HG03469 (cell line): ENCODE data around the gene ST14.

Source experiments
- ATAC-seq: cut with Tn5 transposase; IDR thresholded peaks from one replicate; pipeline ENCODE4 v1.9.1; 2021; ENCODE audit warnings: mild to moderate bottlenecking, moderate library complexity, moderate number of reproducible peaks; ENCODE audit not compliant: unreplicated experiment

The ST14 gene

DNA sequence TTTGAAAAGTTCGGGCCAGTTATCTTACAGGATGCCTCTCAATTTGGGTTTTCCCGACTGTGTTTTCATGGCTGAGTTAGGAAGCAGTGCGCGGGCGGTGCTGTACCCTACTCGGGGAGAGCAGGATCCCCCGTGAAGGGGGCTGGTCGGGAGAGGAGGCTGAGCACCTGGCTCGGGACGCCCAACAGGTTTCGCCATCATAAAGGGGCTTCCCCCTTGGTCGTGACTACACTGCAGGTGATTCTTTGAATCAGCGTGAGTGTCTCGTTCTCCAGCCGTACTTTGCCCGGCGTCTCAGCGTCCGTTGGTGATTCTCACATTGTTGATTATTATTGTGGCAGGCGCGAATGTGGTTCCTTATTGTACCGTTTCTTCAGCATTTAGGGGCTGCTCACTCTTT is 46.6 kb downstream of the ST14 start:
- ATAC-seq: no peak

DNA sequence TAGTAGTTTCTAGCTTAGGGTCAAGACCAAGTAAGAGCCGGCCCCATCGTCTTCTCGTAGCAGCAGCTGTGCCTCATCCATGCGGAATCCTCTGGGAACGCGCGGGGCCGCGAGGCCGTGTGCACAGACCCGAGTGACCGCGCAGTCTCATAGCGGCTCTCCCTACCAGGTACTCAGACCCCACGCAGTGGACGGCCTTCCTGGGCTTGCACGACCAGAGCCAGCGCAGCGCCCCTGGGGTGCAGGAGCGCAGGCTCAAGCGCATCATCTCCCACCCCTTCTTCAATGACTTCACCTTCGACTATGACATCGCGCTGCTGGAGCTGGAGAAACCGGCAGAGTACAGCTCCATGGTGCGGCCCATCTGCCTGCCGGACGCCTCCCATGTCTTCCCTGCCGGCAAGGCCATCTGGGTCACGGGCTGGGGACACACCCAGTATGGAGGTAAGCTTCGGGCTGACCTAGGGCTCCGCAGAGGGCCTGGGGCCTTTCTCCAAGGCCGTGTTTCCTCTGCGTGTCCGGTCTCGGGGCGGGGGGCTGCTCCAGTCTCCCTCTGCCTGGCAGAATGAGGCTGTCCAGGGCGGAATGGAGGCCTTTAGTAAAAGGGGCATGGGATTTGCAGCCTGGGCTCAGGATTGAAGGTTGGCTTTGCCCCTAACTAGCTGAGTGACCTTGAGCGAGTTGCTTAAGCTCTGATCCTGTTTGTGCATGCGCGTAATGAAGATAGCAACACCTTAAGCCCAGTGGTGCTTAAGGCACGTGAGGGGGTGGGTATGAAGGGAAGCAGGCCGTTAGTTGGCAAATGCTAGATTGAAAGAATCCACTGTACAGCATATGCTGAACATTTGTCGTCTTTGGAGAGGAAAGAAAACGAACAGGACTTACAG is 48.9 kb downstream of the ST14 start:
- ATAC-seq: no peak

GRCh38 chr11:130209128-130209932 is 49.7 kb downstream of the ST14 start:
- ATAC-seq: no peak

- ATAC-seq: no peak
Observed at GRCh38 chr11:130209954-130210854, 50.6 kb downstream of the ST14 start.

DNA sequence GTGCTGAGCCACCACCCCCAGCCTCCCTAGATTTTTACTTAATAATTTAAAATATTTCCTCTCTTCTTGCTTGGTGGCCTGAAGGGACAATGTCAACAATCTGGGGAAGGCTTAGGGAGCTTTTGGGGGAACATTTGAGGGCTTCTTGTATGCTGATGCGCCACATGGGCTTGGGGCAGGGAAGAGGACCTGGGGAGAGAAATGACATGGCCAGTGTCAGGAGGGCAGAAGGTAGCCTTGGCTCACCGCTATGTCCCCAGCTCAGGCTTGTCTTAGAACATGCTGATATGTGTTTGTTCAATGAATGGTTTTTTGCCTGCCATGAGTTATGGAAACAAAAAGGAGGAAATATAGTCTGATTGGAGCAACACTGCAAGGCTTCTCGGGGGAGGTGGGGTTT is 51.6 kb downstream of the ST14 start:
- no peak for ATAC-seq

DNA sequence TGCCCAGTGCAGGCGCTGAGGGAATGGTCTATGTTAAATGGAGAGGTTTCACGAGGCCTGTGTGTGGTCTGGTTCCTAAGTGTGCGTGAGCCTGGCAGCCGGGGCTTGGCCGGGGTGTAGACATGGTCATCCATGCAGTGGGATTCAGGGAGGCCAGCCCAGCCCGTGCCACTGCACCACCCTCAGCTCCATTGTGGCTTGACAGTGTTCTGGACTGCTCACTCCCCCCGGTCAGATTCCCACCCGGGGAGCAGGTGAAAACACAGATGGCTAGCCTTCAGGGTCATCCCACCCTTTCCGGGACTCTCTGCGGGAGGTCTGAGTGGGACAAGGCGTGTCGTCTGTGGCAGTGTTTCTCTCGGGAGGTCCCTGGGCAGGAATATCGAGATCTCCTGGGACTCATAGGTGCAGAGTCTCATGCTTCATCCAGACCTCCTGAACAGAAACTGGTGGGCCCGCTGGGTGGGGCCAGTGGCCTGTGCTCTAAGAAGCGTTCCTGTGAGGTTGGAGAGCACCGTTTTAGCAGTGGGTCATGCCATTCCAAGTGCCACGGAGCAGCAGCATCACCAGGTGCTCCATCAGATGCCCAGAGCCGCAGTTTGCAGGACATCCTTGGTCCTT is 52.3 kb downstream of the ST14 start:
- no peak for ATAC-seq

- no peak for ATAC-seq
Observed at GRCh38 chr11:130212431-130212961, 52.9 kb downstream of the ST14 start.

DNA sequence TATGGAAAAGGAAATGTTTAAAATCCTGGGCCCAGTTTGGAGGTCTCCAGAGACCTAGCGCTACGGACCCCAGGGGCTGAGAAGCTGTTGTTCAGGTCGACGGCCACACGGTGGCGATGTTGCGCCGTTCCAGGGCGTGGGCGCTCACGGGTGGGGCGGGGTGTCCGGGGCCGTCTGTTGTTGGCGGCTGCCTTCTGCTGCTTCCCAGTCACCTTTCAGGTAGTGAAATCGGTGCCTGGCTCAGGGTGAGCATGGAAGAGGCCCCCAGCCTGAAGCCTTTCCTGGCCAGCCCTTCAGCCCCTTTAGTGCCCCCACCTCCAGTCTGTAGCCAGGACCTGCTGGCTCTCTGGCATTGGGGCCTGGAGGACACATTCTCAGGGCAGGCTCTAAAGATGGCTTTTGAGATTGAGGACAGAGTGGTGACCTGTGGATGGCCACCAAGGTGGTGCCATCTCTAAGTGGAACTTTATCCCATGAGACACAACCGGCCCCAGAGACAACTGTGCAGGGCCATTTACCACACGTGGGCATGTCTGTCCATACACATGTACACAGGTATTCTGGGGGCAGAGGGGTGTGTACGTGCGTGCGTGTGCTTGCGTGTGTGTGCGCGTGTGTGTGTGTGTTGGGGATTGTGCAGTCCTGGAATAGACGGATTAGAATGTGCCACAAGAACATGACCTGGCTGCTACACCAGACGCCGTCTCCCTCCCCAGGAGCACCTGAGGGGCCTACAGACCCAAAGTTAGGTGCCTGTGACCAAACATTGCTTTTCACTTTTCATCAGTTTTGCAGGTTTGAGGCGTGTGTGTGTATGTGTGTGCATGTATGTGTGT is 53.8 kb downstream of the ST14 start:
- no peak for ATAC-seq

DNA sequence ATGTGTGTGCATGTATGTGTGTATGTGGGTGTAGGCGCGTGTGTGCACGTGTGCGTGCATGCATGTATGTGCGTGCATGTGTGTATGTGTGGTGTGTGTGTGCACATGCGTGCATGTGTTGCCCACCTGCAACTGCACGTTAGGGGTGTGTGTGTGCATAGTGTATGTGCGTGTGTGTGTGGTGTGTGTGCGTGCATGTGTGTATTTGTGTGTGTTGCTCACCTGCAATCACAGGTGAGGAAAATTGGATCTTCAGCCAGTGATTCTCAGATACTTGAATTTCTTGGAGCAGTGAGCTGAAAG is 54.3 kb downstream of the ST14 start:
- ATAC-seq: no peak

DNA sequence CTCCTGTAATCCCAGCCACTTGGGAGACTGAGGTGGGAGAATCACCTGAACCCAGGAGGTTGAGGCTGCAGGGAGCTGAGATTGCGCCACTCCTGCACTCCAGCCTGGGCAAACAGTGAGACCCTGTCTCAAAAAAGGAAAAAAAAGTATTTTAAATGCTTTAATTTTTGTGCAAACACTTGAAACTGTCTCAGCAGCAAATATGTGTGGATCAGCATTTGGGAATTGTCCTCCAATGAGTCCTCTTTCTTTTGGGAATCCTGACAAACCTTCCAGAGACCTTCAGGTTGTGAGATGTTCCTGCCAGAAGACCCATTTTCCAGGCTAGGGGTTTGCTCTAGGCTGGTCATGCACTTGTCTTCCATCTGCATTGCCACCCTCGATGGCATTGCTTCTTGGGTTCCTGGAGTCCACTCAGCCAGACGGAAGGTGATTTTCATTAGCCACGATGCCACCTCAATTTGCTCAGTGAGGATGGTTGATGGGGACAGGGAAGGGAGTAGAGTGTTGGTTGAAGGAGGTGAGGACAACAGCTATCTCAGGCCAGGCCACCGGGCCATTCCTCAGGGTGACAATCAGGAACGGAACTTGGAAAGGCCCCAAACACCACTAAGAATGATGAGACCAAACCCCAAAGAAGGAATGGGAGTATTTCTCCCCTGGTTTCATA is 55.4 kb downstream of the ST14 start:
- no peak for ATAC-seq

- no peak for ATAC-seq
Observed at GRCh38 chr11:130215531-130216220, 56.1 kb downstream of the ST14 start.

DNA sequence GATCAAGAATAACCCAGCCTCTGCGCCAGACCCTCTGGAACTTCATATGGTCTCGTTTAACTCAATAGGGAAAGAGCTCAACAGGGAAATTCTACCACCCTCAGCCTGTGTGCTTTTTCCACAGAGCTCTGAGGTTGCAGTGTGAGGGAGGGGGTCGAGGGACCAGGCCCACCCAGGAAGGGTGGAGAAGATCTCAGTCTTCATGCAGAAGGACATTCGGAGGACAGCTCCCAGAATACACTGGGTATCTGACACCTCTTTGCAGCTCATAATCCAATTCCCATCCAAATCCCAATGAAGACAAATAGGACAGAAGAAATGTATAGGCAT is 56.6 kb downstream of the ST14 start:
- ATAC-seq: no peak

DNA sequence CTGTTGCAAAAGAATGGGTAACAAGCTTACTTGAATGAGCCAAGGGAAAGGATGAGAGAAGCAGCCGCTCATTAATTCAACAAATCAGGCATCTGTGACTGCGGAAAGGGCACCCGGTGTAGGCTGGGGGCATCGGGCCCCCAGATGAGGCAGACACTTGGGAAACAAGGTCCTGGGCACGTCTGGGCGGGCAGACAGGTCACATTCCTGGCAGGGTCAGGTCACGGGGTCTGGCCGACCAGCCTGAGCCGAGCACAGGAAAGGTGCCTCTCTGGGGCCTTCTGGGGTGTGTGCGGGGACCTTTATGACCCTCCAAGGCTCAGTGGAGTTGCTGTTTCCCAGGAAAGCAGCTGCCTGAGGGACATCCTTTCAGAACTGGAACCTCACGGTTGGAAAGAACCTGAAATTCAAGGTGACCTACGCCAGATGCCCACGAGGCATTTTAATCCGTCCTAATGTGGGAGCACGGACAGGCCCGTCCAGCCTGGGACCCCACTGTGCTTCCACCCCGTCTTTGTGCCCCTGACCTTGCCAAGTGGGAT is 57.1 kb downstream of the ST14 start:
- no peak for ATAC-seq

GRCh38 chr11:130217133-130218031 is 57.8 kb downstream of the ST14 start:
- ATAC-seq: no peak

DNA sequence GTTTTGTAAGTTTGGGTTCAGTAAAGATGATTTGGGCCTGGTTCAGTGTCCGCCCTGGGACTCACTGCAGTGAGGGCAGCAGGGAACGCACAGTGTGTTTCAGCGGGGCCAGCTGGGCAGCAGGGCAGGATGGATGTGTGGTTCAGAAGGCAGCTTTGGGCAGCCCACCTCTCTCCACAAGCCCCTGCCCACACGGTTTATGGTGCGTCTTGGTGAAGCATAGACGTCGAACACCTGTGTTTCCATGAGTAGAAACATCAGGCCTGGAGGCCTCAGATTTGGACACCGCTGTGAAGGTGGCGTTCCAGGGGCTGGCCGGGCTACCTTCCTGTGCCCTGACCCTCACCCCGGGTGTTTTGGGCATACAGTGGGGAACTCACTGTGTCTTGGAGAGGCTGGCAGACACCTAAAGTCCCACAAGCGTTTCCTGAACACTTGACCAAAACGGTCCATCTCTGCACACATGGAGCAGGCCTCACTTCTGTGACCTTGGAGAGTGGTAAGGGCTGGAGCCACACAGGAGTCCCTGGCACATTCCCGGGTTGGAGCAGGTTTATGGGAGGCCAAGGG is 59.0 kb downstream of the ST14 start:
- no peak for ATAC-seq

- ATAC-seq: no peak
Observed at GRCh38 chr11:130219148-130219547, 59.6 kb downstream of the ST14 start.
